Hippocampal formation (tissue), 2 donors: ENCODE results near the gene QARS1.

Experiments used
- DNase-seq, 2 donors: peaks; one replicate each; lab custom pipeline; 2025; lab: John Stamatoyannopoulos, UW

Gene QARS1

GRCh38 chr3:49104427-49105291 lies at the start of gene QARS1:
TSS of gene QARS1 (minus strand) at chr3:49104757. CDS start at chr3:49104733, 24 bp downstream.
- DNase-seq, result peak; percentile 86 to 91

- DNase-seq, result no peak
Measured at GRCh38 chr3:49153349-49153912, 48.9 kb upstream of the QARS1 start.

- no peak for DNase-seq
Measured at GRCh38 chr3:49151610-49152009, 47.1 kb upstream of the QARS1 start.

GRCh38 chr3:49148159-49148558 lies 43.6 kb upstream of the QARS1 start:
- no peak for DNase-seq

GRCh38 chr3:49140080-49140479 lies 35.5 kb upstream of the QARS1 start:
- no peak for DNase-seq

- no peak for DNase-seq
Measured at GRCh38 chr3:49135499-49135898, 30.9 kb upstream of the QARS1 start.

- no peak for DNase-seq
Measured at GRCh38 chr3:49134471-49135265, 30.1 kb upstream of the QARS1 start.

GRCh38 chr3:49133226-49133951 lies 28.8 kb upstream of the QARS1 start:
- DNase-seq, result peak; percentile 60 to 68

- DNase-seq, result peak; percentile 24 to 60
Measured at GRCh38 chr3:49132437-49133225, 28.1 kb upstream of the QARS1 start, which contains the start of gene LAMB2. TSS of gene LAMB2 (minus strand) at chr3:49133050. CDS start at chr3:49132867, 183 bp downstream.

GRCh38 chr3:49132073-49132436 lies 27.5 kb upstream of the QARS1 start:
- no peak for DNase-seq

- no peak for DNase-seq
Measured at GRCh38 chr3:49131576-49131975, 27.0 kb upstream of the QARS1 start.

- DNase-seq, result no peak
Measured at GRCh38 chr3:49131040-49131439, 26.5 kb upstream of the QARS1 start.

- no peak for DNase-seq
Measured at GRCh38 chr3:49124991-49125670, 20.6 kb upstream of the QARS1 start.

GRCh38 chr3:49124203-49124602 lies 19.6 kb upstream of the QARS1 start:
- DNase-seq, result no peak

GRCh38 chr3:49123687-49124086 lies 19.1 kb upstream of the QARS1 start:
- DNase-seq, result no peak

GRCh38 chr3:49122886-49123545 lies 18.5 kb upstream of the QARS1 start:
- no peak for DNase-seq

GRCh38 chr3:49122451-49122850 lies 17.9 kb upstream of the QARS1 start:
- DNase-seq, result no peak

GRCh38 chr3:49122022-49122421 lies 17.5 kb upstream of the QARS1 start:
- no peak for DNase-seq

- no peak for DNase-seq
Measured at GRCh38 chr3:49121132-49121736, 16.7 kb upstream of the QARS1 start.
